ENCODE measurements around the gene ACR. TPM values are rescaled to one million over a fixed set of nuclear protein-coding genes. Genes with fewer than 3 reads are reported as not detected.
"Not testable (repeated sequence)": the region's sequence is repeated elsewhere in the genome, so short reads cannot be mapped to it uniquely, and the experiment has no call there.

The ACR gene
- total and polyA plus RNA-seq, 2 donors = 0.21 TPM; not detected in 1

- H3K9me3 ChIP-seq (ENCODE audit: control insufficient read depth in 2 of 2, insufficient read depth in 1 of 2, low read length in 1 of 2); H3K4me1 ChIP-seq (ENCODE audit: control insufficient read depth in 2 of 2, insufficient read depth in 2 of 2, low read length in 2 of 2); H3K27me3 ChIP-seq (ENCODE audit: control insufficient read depth in 2 of 2, insufficient read depth in 1 of 2, low read length in 1 of 2); H3K27ac ChIP-seq (ENCODE audit: low read depth in 1 of 2, low read length in 1 of 2); H3K4me3 ChIP-seq (ENCODE audit: low read length in 2 of 2); H3K36me3 ChIP-seq (ENCODE audit: control insufficient read depth in 2 of 2, insufficient read depth in 2 of 2, low read length in 1 of 2); DNase-seq (ENCODE audit: low read depth in 6 of 9, low spot score in 9 of 9): not testable (repeated sequence)
- WGBS = 98% methylated on average over 4 of the region's 4 CpGs
Measured at GRCh38 chr22:50780244-50780643, 42.2 kb downstream of the ACR start.

GRCh38 chr22:50782253-50782652 is 44.2 kb downstream of the ACR start:
- DNase-seq (ENCODE audit: low read depth in 6 of 9, low spot score in 9 of 9); H3K27me3 ChIP-seq (ENCODE audit: control insufficient read depth in 2 of 2, insufficient read depth in 1 of 2, low read length in 1 of 2); H3K27ac ChIP-seq (ENCODE audit: low read depth in 1 of 2, low read length in 1 of 2); H3K4me3 ChIP-seq (ENCODE audit: low read length in 2 of 2); H3K36me3 ChIP-seq (ENCODE audit: control insufficient read depth in 2 of 2, insufficient read depth in 2 of 2, low read length in 1 of 2); H3K4me1 ChIP-seq (ENCODE audit: control insufficient read depth in 2 of 2, insufficient read depth in 2 of 2, low read length in 2 of 2); H3K9me3 ChIP-seq (ENCODE audit: control insufficient read depth in 2 of 2, insufficient read depth in 1 of 2, low read length in 1 of 2): not testable (repeated sequence)
- WGBS = 99% methylated on average over 2 of the region's 3 CpGs

DNA sequence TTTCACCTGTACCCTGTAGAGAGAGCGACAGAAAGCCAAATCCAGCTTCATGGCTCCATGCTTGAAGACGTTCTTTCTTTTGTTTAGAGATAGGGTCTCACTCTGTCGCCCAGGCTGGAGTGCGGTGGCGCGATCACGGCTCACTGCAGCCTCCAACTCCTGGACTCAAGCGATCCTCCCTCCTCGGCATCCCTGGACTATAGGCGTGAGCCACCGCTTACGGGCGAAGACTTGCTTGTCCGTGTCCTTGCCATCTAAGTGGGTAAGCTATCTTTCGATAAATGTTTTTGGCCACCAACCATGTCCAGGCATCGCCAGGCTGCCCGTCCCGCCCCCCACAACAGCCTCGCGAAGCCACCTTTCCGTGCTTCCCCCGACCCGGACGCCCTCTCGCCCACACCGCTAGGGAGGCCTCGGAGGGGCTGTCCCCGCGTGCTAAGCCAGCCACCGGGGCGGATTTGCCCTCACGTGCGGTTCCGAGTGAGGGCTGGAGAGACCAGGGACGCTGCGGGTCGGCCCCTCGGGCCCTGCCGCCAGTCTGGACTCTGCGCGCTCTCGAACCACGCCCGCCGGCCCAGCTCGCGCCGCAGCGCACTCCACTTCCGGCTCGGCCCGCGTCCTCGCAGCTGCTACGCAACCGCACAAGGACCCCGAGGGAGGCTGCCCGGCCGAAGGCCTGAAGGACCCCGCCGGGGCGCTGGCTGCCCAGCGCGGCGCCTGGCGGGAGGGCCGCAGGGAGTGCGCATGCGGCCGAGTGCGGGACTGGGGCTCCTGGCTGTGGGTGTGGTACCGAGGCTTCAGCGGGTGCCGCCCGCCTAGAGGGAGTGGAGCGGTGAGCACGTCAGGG is 45.3 kb downstream of the ACR start, which contains the start of gene RABL2B:
Gene RABL2B, minus strand, starts transcription at position 604 of the 847 bp plus-strand sequence. CDS start 1,342 bp downstream, outside the sequence.
- not testable (repeated sequence) for H3K4me1 ChIP-seq (ENCODE audit: control insufficient read depth in 2 of 2, insufficient read depth in 2 of 2, low read length in 2 of 2); H3K9me3 ChIP-seq (ENCODE audit: control insufficient read depth in 2 of 2, insufficient read depth in 1 of 2, low read length in 1 of 2); H3K27ac ChIP-seq (ENCODE audit: low read depth in 1 of 2, low read length in 1 of 2); H3K36me3 ChIP-seq (ENCODE audit: control insufficient read depth in 2 of 2, insufficient read depth in 2 of 2, low read length in 1 of 2); H3K27me3 ChIP-seq (ENCODE audit: control insufficient read depth in 2 of 2, insufficient read depth in 1 of 2, low read length in 1 of 2)
- H3K4me3 ChIP-seq (ENCODE audit: low read length in 2 of 2) = peak within 1 kb of the TSS; percentile 45 to 53
- peak; percentile 57 to 92 (median 77) for DNase-seq (ENCODE audit: low read depth in 6 of 9, low spot score in 9 of 9)
- WGBS = under 1% methylated on average over 59 of the region's 77 CpGs

DNA sequence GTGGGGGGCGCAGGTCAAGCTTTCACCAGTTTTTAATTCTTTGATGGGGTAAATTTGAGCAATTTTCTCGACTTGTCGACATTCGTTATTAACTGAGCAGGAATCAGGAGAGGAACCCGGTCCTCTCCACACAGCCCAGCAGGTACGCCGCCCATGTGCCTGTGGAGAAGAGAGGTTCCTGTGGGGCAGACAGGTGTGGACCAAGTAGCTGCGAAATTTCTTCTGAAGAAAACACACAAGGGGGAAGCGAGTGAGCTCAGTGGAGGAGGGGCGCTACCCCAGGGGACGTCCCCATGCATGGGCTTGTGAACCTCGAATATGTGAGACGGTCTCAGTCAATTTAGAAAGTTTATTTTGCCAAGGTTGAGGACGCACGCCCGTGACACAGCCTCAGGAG is 45.9 kb downstream of the ACR start:
- H3K4me1 ChIP-seq (ENCODE audit: control insufficient read depth in 2 of 2, insufficient read depth in 2 of 2, low read length in 2 of 2); H3K36me3 ChIP-seq (ENCODE audit: control insufficient read depth in 2 of 2, insufficient read depth in 2 of 2, low read length in 1 of 2); H3K9me3 ChIP-seq (ENCODE audit: control insufficient read depth in 2 of 2, insufficient read depth in 1 of 2, low read length in 1 of 2); H3K27me3 ChIP-seq (ENCODE audit: control insufficient read depth in 2 of 2, insufficient read depth in 1 of 2, low read length in 1 of 2); H3K27ac ChIP-seq (ENCODE audit: low read depth in 1 of 2, low read length in 1 of 2): not testable (repeated sequence)
- DNase-seq (ENCODE audit: low read depth in 6 of 9, low spot score in 9 of 9) = peak in 4 of 9 donors; percentile 0 to 24 (median 3)
- under 1% methylated on average over 10 of the region's 16 CpGs for WGBS
- H3K4me3 ChIP-seq (ENCODE audit: low read length in 2 of 2) = peak overlapping the region; percentile 41 to 53

DNA sequence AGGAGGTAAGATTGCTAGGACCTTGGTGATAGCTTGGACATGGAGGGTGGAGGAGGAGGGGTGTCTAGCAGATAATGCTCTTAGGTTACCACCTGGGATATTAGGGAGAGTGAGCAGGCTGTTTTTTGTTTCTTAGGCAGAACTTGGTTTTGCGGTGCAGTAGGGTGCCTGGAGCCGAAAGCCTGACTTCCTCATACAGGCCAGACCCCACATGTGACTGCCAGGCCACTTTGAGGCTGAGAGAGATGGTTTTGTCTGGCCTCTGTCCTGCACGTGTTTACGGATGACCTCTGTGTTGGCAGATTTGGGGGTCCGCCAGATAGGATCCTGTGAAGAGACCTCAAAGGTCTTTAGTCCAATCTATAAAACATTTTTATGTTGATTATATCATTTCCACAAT is 47.3 kb downstream of the ACR start:
- H3K4me3 ChIP-seq (ENCODE audit: low read length in 2 of 2); H3K27ac ChIP-seq (ENCODE audit: low read depth in 1 of 2, low read length in 1 of 2); H3K27me3 ChIP-seq (ENCODE audit: control insufficient read depth in 2 of 2, insufficient read depth in 1 of 2, low read length in 1 of 2); H3K9me3 ChIP-seq (ENCODE audit: control insufficient read depth in 2 of 2, insufficient read depth in 1 of 2, low read length in 1 of 2); H3K4me1 ChIP-seq (ENCODE audit: control insufficient read depth in 2 of 2, insufficient read depth in 2 of 2, low read length in 2 of 2); DNase-seq (ENCODE audit: low read depth in 6 of 9, low spot score in 9 of 9); H3K36me3 ChIP-seq (ENCODE audit: control insufficient read depth in 2 of 2, insufficient read depth in 2 of 2, low read length in 1 of 2): not testable (repeated sequence)
- 87% methylated on average over 5 of the region's 5 CpGs for WGBS

- 92% methylated on average over 4 of the region's 5 CpGs for WGBS
- not testable (repeated sequence) for H3K27me3 ChIP-seq (ENCODE audit: control insufficient read depth in 2 of 2, insufficient read depth in 1 of 2, low read length in 1 of 2); H3K9me3 ChIP-seq (ENCODE audit: control insufficient read depth in 2 of 2, insufficient read depth in 1 of 2, low read length in 1 of 2); DNase-seq (ENCODE audit: low read depth in 6 of 9, low spot score in 9 of 9); H3K4me1 ChIP-seq (ENCODE audit: control insufficient read depth in 2 of 2, insufficient read depth in 2 of 2, low read length in 2 of 2); H3K27ac ChIP-seq (ENCODE audit: low read depth in 1 of 2, low read length in 1 of 2); H3K36me3 ChIP-seq (ENCODE audit: control insufficient read depth in 2 of 2, insufficient read depth in 2 of 2, low read length in 1 of 2); H3K4me3 ChIP-seq (ENCODE audit: low read length in 2 of 2)
Measured at GRCh38 chr22:50786936-50787335, 48.9 kb downstream of the ACR start.

Other genes starting within 250 kb of the ACR start
- gene LMF2, start 230.5 kb upstream of the ACR start, total RNA-seq = 23.5 TPM
- gene LMF2, start 230.5 kb upstream of the ACR start, polyA plus RNA-seq = 90.2 TPM
- gene NCAPH2, start 230.0 kb upstream of the ACR start, total RNA-seq = 57.6 TPM
- gene NCAPH2, start 230.0 kb upstream of the ACR start, polyA plus RNA-seq = 40.8 TPM
- gene SCO2, start 212.6 kb upstream of the ACR start, total RNA-seq = 3.5 TPM
- 9.8 TPM for gene SCO2, start 212.6 kb upstream of the ACR start, polyA plus RNA-seq
- gene TYMP, start 208.2 kb upstream of the ACR start, total RNA-seq = 97.3 TPM
- gene TYMP, start 208.2 kb upstream of the ACR start, polyA plus RNA-seq = 156 TPM
- 6.0 TPM for gene KLHDC7B, start 192.3 kb upstream of the ACR start, total RNA-seq
- gene KLHDC7B, start 192.3 kb upstream of the ACR start, polyA plus RNA-seq = 23.4 TPM
- 0.19 TPM for gene SYCE3, start 175.3 kb upstream of the ACR start, total RNA-seq
- 1.1 TPM for gene SYCE3, start 175.3 kb upstream of the ACR start, polyA plus RNA-seq
- 8.5 TPM for gene CPT1B, start 159.8 kb upstream of the ACR start, total RNA-seq
- 74.1 TPM for gene CPT1B, start 159.8 kb upstream of the ACR start, polyA plus RNA-seq
- 65.6 TPM for gene CHKB, start 155.4 kb upstream of the ACR start, total RNA-seq
- gene CHKB, start 155.4 kb upstream of the ACR start, polyA plus RNA-seq = 299 TPM
- gene MAPK8IP2, start 137.4 kb upstream of the ACR start, total RNA-seq = 0.33 TPM
- 0.96 TPM for gene MAPK8IP2, start 137.4 kb upstream of the ACR start, polyA plus RNA-seq
- gene ARSA, start 110.1 kb upstream of the ACR start, total RNA-seq = 10.7 TPM
- gene ARSA, start 110.1 kb upstream of the ACR start, polyA plus RNA-seq = 63.3 TPM
- gene SHANK3, start 65.4 kb upstream of the ACR start, total RNA-seq = 0.61 TPM
- 8.6 TPM for gene SHANK3, start 65.4 kb upstream of the ACR start, polyA plus RNA-seq
- 12.4 TPM for gene RABL2B, start 45.4 kb downstream of the ACR start, total RNA-seq
- gene RABL2B, start 45.4 kb downstream of the ACR start, polyA plus RNA-seq = 27.6 TPM